ENCODE results near the gene RELCH.

DNA sequence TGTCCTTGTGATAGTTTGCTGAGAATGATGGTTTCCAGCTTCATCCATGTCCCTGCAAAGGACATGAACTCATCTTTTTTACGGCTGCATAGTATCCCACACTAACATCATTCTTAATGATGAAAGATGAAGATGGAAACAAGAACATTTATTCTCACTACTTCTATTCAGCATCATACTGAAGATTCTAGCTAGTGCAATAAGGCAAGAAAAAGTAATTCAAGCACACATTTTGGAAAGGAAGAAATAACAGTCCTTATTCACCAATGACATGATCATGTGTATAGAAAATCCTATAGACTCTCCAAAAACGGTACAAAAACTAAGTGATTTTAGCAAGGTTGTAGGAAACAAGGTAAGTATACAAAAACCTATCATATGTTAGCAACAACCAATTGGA, 37.2 kb downstream of the RELCH start:
- TF ChIP-seq POLR2A (IDR thresholded peaks at IDR 0.05; ENCODE audit: low read length) (no peak), GATA1 (IDR thresholded peaks at IDR 0.05; ENCODE audit: low read depth, low read length) (no peak)

Data from erythroblast (primary cell).